Panc1 (cell line): ENCODE results near the gene OR5D16. TPM values are rescaled to one million over a fixed set of nuclear protein-coding genes. Genes with fewer than 3 reads are reported as not detected.

Source experiments
- ATAC-seq: fragments of 200-7000 bp; cut with Tn5 transposase; 2 replicates; pipeline ENCODE4 v1.9.1; 2020; ENCODE audit warnings: mild to moderate bottlenecking, moderate library complexity
- BruUV-seq: library from RNA; stranded (reverse); fragments of 400-500 nt; replicated peaks from 2 replicates; lab custom pipeline; 2021; lab: Mats Ljungman, UMichigan
- CTCF ChIA-PET: fragments of 300-600 bp; sonication (Branson Sonifier 250); formaldehyde crosslinking; loops from one replicate; lab custom pipeline; 2022; ENCODE audit warnings: antibody characterized with exemption; lab: Charles Lee
- POLR2A ChIA-PET: fragments of 300-600 bp; sonication (Branson Sonifier 250); formaldehyde crosslinking; loops from one replicate; lab custom pipeline; 2022; ENCODE audit warnings: antibody characterized with exemption; lab: Charles Lee
- DNase-seq: peaks from one replicate; pipeline ENCODE4 v3.0.0-alpha.2; 2010; ENCODE audit warnings: low read depth, low spot score
- H3K27ac ChIP-seq: 2 replicates; pipeline ENCODE4 v1.5.1; 2011; ENCODE audit warnings: mild to moderate bottlenecking, low read length, inconsistent platforms
- H3K27me3 ChIP-seq: fragments of 200-500 bp; sonication (Bioruptor generic); 2 replicates; pipeline ENCODE4 v1.6.0; 2014; ENCODE audit warnings: low read length, inconsistent platforms; ENCODE audit not compliant: control insufficient read depth, insufficient read depth
- H3K36me3 ChIP-seq: fragments of 200-500 bp; sonication (Bioruptor generic); 2 replicates; pipeline ENCODE4 v1.5.1; 2014; ENCODE audit warnings: inconsistent platforms, mild to moderate bottlenecking, low read length, moderate library complexity; ENCODE audit not compliant: control insufficient read depth, insufficient read depth
- H3K4me1 ChIP-seq: 2 replicates; pipeline ENCODE4 v1.5.1; 2011; ENCODE audit warnings: inconsistent platforms, mild to moderate bottlenecking, low read length, moderate library complexity; ENCODE audit not compliant: control insufficient read depth, insufficient read depth
- H3K4me3 ChIP-seq, 2 experiments: 2 replicates each; pipeline ENCODE4 v1.5.1; 2011 to 2012; ENCODE audit warnings: low read depth in 2 of 2, low read length in 2 of 2, mild to moderate bottlenecking in 2 of 2, inconsistent platforms in 1 of 2, moderate library complexity in 1 of 2
- H3K9me3 ChIP-seq: fragments of 200-500 bp; sonication (Bioruptor generic); 2 replicates; pipeline ENCODE4 v1.5.1; 2014; ENCODE audit warnings: low read depth, mild to moderate bottlenecking, inconsistent platforms, low read length, moderate library complexity; ENCODE audit not compliant: control insufficient read depth, insufficient read depth
- CTCF ChIP-seq: fragments of 450-650 bp; IDR thresholded peaks from 2 replicates; pipeline ENCODE4 v1.5.1; 2017; ENCODE audit warnings: mild to moderate bottlenecking
- POLR2AphosphoS5 ChIP-seq: IDR thresholded peaks from 2 replicates; pipeline ENCODE4 v1.6.1; 2012; ENCODE audit warnings: mild to moderate bottlenecking, low read depth, low read length, moderate library complexity
- REST ChIP-seq, 2 experiments: IDR thresholded peaks; 2 replicates each; pipeline ENCODE4 v1.6.1; 2011 to 2012; ENCODE audit warnings: low read depth in 2 of 2, control low read depth in 1 of 2, low read length in 1 of 2, mild to moderate bottlenecking in 1 of 2, moderate library complexity in 1 of 2; ENCODE audit not compliant: insufficient read depth in 1 of 2
- SIN3A ChIP-seq: IDR thresholded peaks from 2 replicates; pipeline ENCODE4 v1.6.1; 2012; ENCODE audit warnings: low read depth, mild to moderate bottlenecking, low read length, moderate library complexity, borderline replicate concordance; ENCODE audit not compliant: insufficient read depth
- TCF7L2 ChIP-seq: IDR thresholded peaks from 2 replicates; pipeline ENCODE4 v1.6.1; 2011; ENCODE audit warnings: mild to moderate bottlenecking, low read depth, low read length, inconsistent platforms
- in situ Hi-C: cut with HindIII; loops from 2 replicates; pipeline ENCODE4 v1.10.0; 2016; ENCODE audit warnings: low sequenced_read_pairs, low pct_unique_long_range_greater_than_20kb
- intact Hi-C: fragments of 100-400 bp; cut with micrococcal nuclease; formaldehyde crosslinking; loops from one replicate; pipeline ENCODE4 v1.10.0; 2022; ENCODE audit not compliant: unreplicated experiment
- total RNA-seq: library from RNA; stranded (reverse); gene quantifications from one replicate; pipeline ENCODE4 v1.2.1, GENCODE V29; 2021; ENCODE audit not compliant: unreplicated experiment

Gene OR5D16
- total RNA-seq, 1 experiment from 2014 or later = not detected

- in situ Hi-C loops (no loop called here), intact Hi-C loops (no loop called here)
- Histone ChIP-seq H3K36me3 (no peaks in the 10 kb centered on the region), H3K4me3 (no peak within 1 kb of the TSS), H3K4me1 (no peaks in the 10 kb centered on the region), H3K27ac (no peak within 1 kb of the TSS), H3K9me3 (no peaks in the 10 kb centered on the region), H3K27me3 (no peaks in the 10 kb centered on the region)
- ChIA-PET CTCF (no interaction called here), POLR2A (no interaction called here)
- BruUV-seq = no TSS peak
- DNase-seq (no peak), ATAC-seq (no peak)
- TF ChIP-seq POLR2AphosphoS5 = no peak
These were observed 19.2 kb upstream of the OR5D16 start, which contains the start of gene OR5D18 for GRCh38 chr11:55819330-55819729. TSS of gene OR5D18 (plus strand) at chr11:55819630. CDS start at chr11:55819630, 0 bp downstream.

GRCh38 chr11:55826919-55827318 lies 11.6 kb upstream of the OR5D16 start, which contains the start of gene OR5L2:
TSS of gene OR5L2 (plus strand) at chr11:55827219. CDS start at chr11:55827219, 0 bp downstream.
- no peaks in the 10 kb centered on the region for H3K4me1 ChIP-seq
- BruUV-seq = no TSS peak
- DNase-seq (no peak), ATAC-seq (no peak)
- CTCF ChIA-PET = no interaction called here
- no peaks in the 10 kb centered on the region for H3K36me3 ChIP-seq
- no peak within 1 kb of the TSS for H3K27ac ChIP-seq
- no peak within 1 kb of the TSS for H3K4me3 ChIP-seq
- POLR2A ChIA-PET = no interaction called here
- in situ Hi-C loops = no loop called here
- intact Hi-C loops = no loop called here
- no peaks in the 10 kb centered on the region for H3K27me3 ChIP-seq
- no peak for TF ChIP-seq CTCF
- no peak for TF ChIP-seq TCF7L2
- TF ChIP-seq SIN3A = no peak
- no peak for TF ChIP-seq POLR2AphosphoS5
- TF ChIP-seq REST (IDR thresholded peaks at IDR 0.05; ENCODE audit: insufficient read depth in 1 of 2, low read depth in 2 of 2, low read length in 1 of 2) = no peak
- H3K9me3 ChIP-seq = no peaks in the 10 kb centered on the region

GRCh38 chr11:55847453-55847852 lies 8.9 kb downstream of the OR5D16 start:
- ChIA-PET POLR2A (no interaction called here), CTCF (no interaction called here)
- in situ Hi-C loops (no loop called here), intact Hi-C loops (no loop called here)
- ATAC-seq = no peak
- no TSS peak for BruUV-seq
- Histone ChIP-seq H3K27ac (no peak overlapping the region), H3K27me3 (no peaks in the 10 kb centered on the region), H3K36me3 (no peaks in the 10 kb centered on the region), H3K4me3 (no peak overlapping the region), H3K9me3 (no peaks in the 10 kb centered on the region), H3K4me1 (no peaks in the 10 kb centered on the region)
- TF ChIP-seq POLR2AphosphoS5 (no peak), TCF7L2 (no peak), SIN3A (no peak), REST (IDR thresholded peaks at IDR 0.05; ENCODE audit: insufficient read depth in 1 of 2, low read depth in 2 of 2, low read length in 1 of 2) (no peak), CTCF (no peak)
- no peak for DNase-seq
